Stimulated activated CD4-positive, alpha-beta T cell treated with anti-CD3 and anti-CD28 coated beads, Interleukin-2, amount 100 ng/mL, for 24 hours (primary cell): ENCODE measurements around the gene MT1G.
"Not testable (repeated sequence)": the region's sequence is repeated elsewhere in the genome, so short reads cannot be mapped to it uniquely, and the experiment has no call there.

Source experiments
- DNase-seq, 2 donors: peaks; one replicate each; pipeline ENCODE4 v3.0.0-alpha.2; 2020

The MT1G gene

GRCh38 chr16:56634715-56635440 is 33.0 kb downstream of the MT1G start:
- no peak for DNase-seq

- no peak for DNase-seq
Observed at GRCh38 chr16:56633535-56633934, 34.3 kb downstream of the MT1G start.

GRCh38 chr16:56632848-56633365 is 35.0 kb downstream of the MT1G start:
- no peak for DNase-seq

- DNase-seq, result no peak
Observed at GRCh38 chr16:56632156-56632847, 35.6 kb downstream of the MT1G start, which contains the start of gene MT1M. TSS of gene MT1M (plus strand) at chr16:56632659. CDS start at chr16:56632732, 73 bp downstream.

- DNase-seq, result no peak
Observed at GRCh38 chr16:56631832-56632155, 36.1 kb downstream of the MT1G start.

GRCh38 chr16:56631197-56631596 is 36.7 kb downstream of the MT1G start:
- DNase-seq, result no peak

GRCh38 chr16:56630134-56630533 is 37.7 kb downstream of the MT1G start:
- DNase-seq, result no peak

GRCh38 chr16:56629531-56629930 is 38.3 kb downstream of the MT1G start:
- no peak for DNase-seq

GRCh38 chr16:56628486-56629350 is 39.1 kb downstream of the MT1G start:
- no peak for DNase-seq

- DNase-seq, result no peak
Observed at GRCh38 chr16:56626685-56627084, 41.2 kb downstream of the MT1G start.

- no peak for DNase-seq
Observed at GRCh38 chr16:56625943-56626654, 41.8 kb downstream of the MT1G start.

GRCh38 chr16:56625140-56625942 is 42.5 kb downstream of the MT1G start, which contains the start of gene MT1E:
TSS of gene MT1E (plus strand) at chr16:56625781. CDS start at chr16:56625852, 71 bp downstream.
- peak; percentile 69 to 70 for DNase-seq

- DNase-seq, result no peak
Observed at GRCh38 chr16:56623637-56624036, 44.2 kb downstream of the MT1G start.

- not testable (repeated sequence) for DNase-seq
Observed at GRCh38 chr16:56623184-56623583, 44.7 kb downstream of the MT1G start.

GRCh38 chr16:56621665-56622445 is 46.0 kb downstream of the MT1G start:
- not testable (repeated sequence) for DNase-seq

GRCh38 chr16:56620339-56620897 is 47.4 kb downstream of the MT1G start:
- no peak for DNase-seq

- DNase-seq, result no peak
Observed at GRCh38 chr16:56618138-56618537, 49.7 kb downstream of the MT1G start.

- peak in 1 of 2 donors; percentile 78 for DNase-seq
Observed at GRCh38 chr16:56617212-56618085, 50.4 kb downstream of the MT1G start.
